Mammary epithelial cell (primary cell): ENCODE data around the gene LHX2.

Source experiments
- CTCF ChIP-seq, 2 donors: IDR thresholded peaks in 1 of 2; conservative IDR thresholded peaks in 1 of 2; 2 replicates each; pipeline ENCODE4 v1.5.1; 2011 to 2012; ENCODE audit warnings: inconsistent platforms in 2 of 2, low read length in 2 of 2, mild to moderate bottlenecking in 2 of 2, control low read depth in 1 of 2, low read depth in 1 of 2; ENCODE audit not compliant: insufficient read depth in 1 of 2; ENCODE audit errors: extremely low read depth in 1 of 2
- EZH2 ChIP-seq: IDR thresholded peaks from 2 replicates; pipeline ENCODE4 v1.6.1; 2012; ENCODE audit warnings: low read length, inconsistent platforms, borderline replicate concordance

DNA sequence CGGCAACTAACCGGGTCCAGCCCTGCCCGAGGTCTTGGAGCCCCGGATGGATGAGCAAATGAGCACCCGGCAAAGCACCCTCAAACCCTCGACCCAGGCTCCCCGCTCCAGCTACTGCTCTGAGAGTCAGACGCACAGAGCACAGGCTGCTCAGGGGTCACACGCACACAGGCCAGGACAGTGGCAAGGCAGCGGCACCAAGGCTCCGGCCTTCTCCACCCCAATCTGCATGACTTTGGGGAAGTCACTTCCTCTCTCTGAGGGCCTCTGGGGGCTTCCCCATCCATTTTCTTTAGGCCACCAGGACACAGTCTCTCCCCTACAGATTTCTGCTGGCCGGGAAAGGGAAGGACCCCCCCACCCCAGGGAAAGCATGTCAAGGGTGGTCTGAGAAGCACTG, 18.0 kb downstream of the LHX2 start:
- TF ChIP-seq CTCF (conservative IDR thresholded peaks at IDR 0.05 in 1 of 2, IDR thresholded peaks at IDR 0.05 in 1 of 2; ENCODE audit: extremely low read depth in 1 of 2, insufficient read depth in 1 of 2, low read depth in 1 of 2, low read length in 2 of 2) (no peak), EZH2 (no peak)
